Esophagus squamous epithelium (tissue), 5 donors: ENCODE data around the gene YPEL2. TPM values are rescaled to one million over a fixed set of nuclear protein-coding genes. Genes with fewer than 3 reads are reported as not detected.
A peak's percentile ranks its signal among the peaks of the same experiment; 100 is the strongest.

Experiments used
- DNase-seq: peaks from one replicate; lab custom pipeline; 2025; lab: John Stamatoyannopoulos, UW
- H3K27ac ChIP-seq, 4 donors: fragments of 200-600 bp; sonication (generic); one replicate each; pipeline ENCODE4 v1.5.1; 2016 to 2019; ENCODE audit warnings: mild to moderate bottlenecking in 1 of 4
- H3K27me3 ChIP-seq, 4 donors: fragments of 200-600 bp; sonication (generic); 1 replicate in 3 of 4; 2 replicates in 1 of 4; pipeline versions ENCODE4 v1.5.1 to v1.6.0; 2017 to 2021; ENCODE audit warnings: antibody characterized with exemption in 1 of 4
- H3K36me3 ChIP-seq, 3 donors: fragments of 200-600 bp; sonication (generic); one replicate each; pipeline ENCODE4 v1.5.1; 2016 to 2019
- H3K4me1 ChIP-seq, 3 donors: fragments of 200-600 bp; sonication (generic); one replicate each; pipeline ENCODE4 v1.5.1; 2017 to 2019
- H3K4me3 ChIP-seq, 4 donors: fragments of 200-600 bp; sonication (generic); 1 replicate in 3 of 4; 2 replicates in 1 of 4; pipeline ENCODE4 v1.5.1; 2016 to 2019; ENCODE audit warnings: mild to moderate bottlenecking in 2 of 4, moderate library complexity in 1 of 4
- H3K9me3 ChIP-seq, 3 donors: fragments of 200-600 bp; sonication (generic); one replicate each; pipeline ENCODE4 v1.5.1; 2016 to 2019
- CTCF ChIP-seq, 6 experiments: fragments of 450-650 bp in 4 of 6; fragments of 200-600 bp in 2 of 6; sonication (generic) in 2 of 6; IDR thresholded peaks; one replicate each; pipeline ENCODE4 v1.5.1; 2016 to 2019; ENCODE audit warnings: antibody characterized with exemption in 6 of 6, mild to moderate bottlenecking in 4 of 6, moderate library complexity in 4 of 6
- POLR2A ChIP-seq, 4 donors: fragments of 450-650 bp; IDR thresholded peaks; one replicate each; pipeline ENCODE4 v1.6.1; 2017; ENCODE audit warnings: antibody characterized with exemption in 4 of 4, mild to moderate bottlenecking in 4 of 4, moderate library complexity in 3 of 4
- WGBS, 2 donors: methylation state at CpG; one replicate each; pipeline ENCODE4 v1.1.5; 2018; 5-methylcytosine and 5-hydroxymethylcytosine counted together
- intact Hi-C: fragments of 100-400 bp; cut with DNase I; formaldehyde crosslinking; loops from one replicate; pipeline ENCODE4 v1.15.0; 2022
- total RNA-seq, 4 donors: library from RNA; depleted of rRNA; stranded (reverse); fragments of >200 nt; gene quantifications; one replicate each; pipeline ENCODE4 v1.1.0, GENCODE V29; 2016
- donor health status: DM: yes; HTN: yes; CAD: no.

The YPEL2 gene
- total RNA-seq, 4 donors from 2014 or later, result 5.5 to 18.3 (median 11.2) TPM

- H3K27me3 ChIP-seq, result no peaks in the 10 kb centered on the region
- peak overlapping the region in 3 of 4 donors; percentile 81 to 90 (median 82) for H3K27ac ChIP-seq
- H3K36me3 ChIP-seq, result no peaks in the 10 kb centered on the region
- 49 to 51% methylated on average over 4 to 6 of the region's 6 CpGs for WGBS, 2 donors
- DNase-seq, result no peak
- H3K9me3 ChIP-seq, result no peaks in the 10 kb centered on the region
- H3K4me3 ChIP-seq, result no peak overlapping the region
- TF ChIP-seq POLR2A (IDR thresholded peaks at IDR 0.05) (no peak), CTCF (IDR thresholded peaks at IDR 0.05) (no peak)
- intact Hi-C loops, result no loop called here
- peaks cover 0 to 50% (median 35%) of the 10 kb centered on the region in 3 donors for H3K4me1 ChIP-seq
These were observed 97.5 kb downstream of the YPEL2 start for GRCh38 chr17:59428916-59429485.

GRCh38 chr17:59431601-59432000 lies 100.1 kb downstream of the YPEL2 start:
- TF ChIP-seq POLR2A (IDR thresholded peaks at IDR 0.05) (no peak), CTCF (IDR thresholded peaks at IDR 0.05) (no peak)
- peaks cover 7 to 41% (median 29%) of the 10 kb centered on the region in 3 donors for H3K4me1 ChIP-seq
- H3K36me3 ChIP-seq, result no peaks in the 10 kb centered on the region
- DNase-seq, result no peak
- H3K27me3 ChIP-seq, result no peaks in the 10 kb centered on the region
- H3K27ac ChIP-seq, result no peak overlapping the region
- no peak overlapping the region for H3K4me3 ChIP-seq
- H3K9me3 ChIP-seq, result no peaks in the 10 kb centered on the region
- intact Hi-C loops, result no loop called here

- WGBS, 2 donors, result 67 to 74% methylated on average over 1 of the region's 1 CpG
- no peak for TF ChIP-seq CTCF (IDR thresholded peaks at IDR 0.05)
- no peak for TF ChIP-seq POLR2A (IDR thresholded peaks at IDR 0.05)
- DNase-seq, result no peak
- intact Hi-C loops, result no loop called here
- H3K4me3 ChIP-seq, result no peak overlapping the region
- no peaks in the 10 kb centered on the region for H3K27me3 ChIP-seq
- no peak overlapping the region for H3K27ac ChIP-seq
- peaks cover 7 to 40% (median 28%) of the 10 kb centered on the region in 3 donors for H3K4me1 ChIP-seq
- H3K9me3 ChIP-seq, result no peaks in the 10 kb centered on the region
- H3K36me3 ChIP-seq, result no peaks in the 10 kb centered on the region
These were observed 101.2 kb downstream of the YPEL2 start for GRCh38 chr17:59432657-59433056.

- Histone ChIP-seq H3K4me3 (no peak overlapping the region), H3K9me3 (no peaks in the 10 kb centered on the region), H3K27ac (no peak overlapping the region), H3K4me1 (peaks cover 7 to 34% (median 18%) of the 10 kb centered on the region in 3 donors), H3K36me3 (no peaks in the 10 kb centered on the region), H3K27me3 (no peaks in the 10 kb centered on the region)
- DNase-seq, result no peak
- intact Hi-C loops, result no loop called here
- 58 to 81% methylated on average over 2 of the region's 2 CpGs for WGBS, 2 donors
- no peak for TF ChIP-seq POLR2A (IDR thresholded peaks at IDR 0.05)
- TF ChIP-seq CTCF (IDR thresholded peaks at IDR 0.05), result no peak
These were observed 102.1 kb downstream of the YPEL2 start for GRCh38 chr17:59433586-59433985.

- 76 to 85% methylated on average over 3 of the region's 3 CpGs for WGBS, 2 donors
- TF ChIP-seq POLR2A (IDR thresholded peaks at IDR 0.05) (no peak), CTCF (IDR thresholded peaks at IDR 0.05) (no peak)
- Histone ChIP-seq H3K4me1 (peaks cover 7 to 35% (median 14%) of the 10 kb centered on the region in 3 donors), H3K27ac (peak overlapping the region in 1 of 4 donors; percentile 42), H3K4me3 (no peak overlapping the region), H3K27me3 (no peaks in the 10 kb centered on the region), H3K9me3 (no peaks in the 10 kb centered on the region), H3K36me3 (no peaks in the 10 kb centered on the region)
- intact Hi-C loops, result no loop called here
- DNase-seq, result no peak
These were observed 103.0 kb downstream of the YPEL2 start for GRCh38 chr17:59434429-59434828.
